Keratinocyte (primary cell): ENCODE measurements around the gene ERLEC1. TPM values are rescaled to one million over a fixed set of nuclear protein-coding genes. Genes with fewer than 3 reads are reported as not detected.

ENCODE experiments used
- DNase-seq: peaks from one replicate; pipeline ENCODE4 v3.0.0-alpha.2; 2011; ENCODE audit warnings: low read depth, missing footprints, low spot score
- FAIRE-seq: peaks from 2 replicates; lab custom pipeline; 2011; peaks lifted over from hg19 to GRCh38; lab: Jason Lieb, UNC
- H2AFZ ChIP-seq: 2 replicates; pipeline ENCODE4 v1.6.0; 2012; ENCODE audit warnings: low read length, control low read depth, inconsistent platforms; ENCODE audit not compliant: control insufficient read depth
- H3K27ac ChIP-seq: 2 replicates; pipeline ENCODE4 v1.5.1; 2011; ENCODE audit warnings: low read length; ENCODE audit not compliant: control insufficient read depth, insufficient read depth
- H3K27me3 ChIP-seq: 3 replicates; pipeline ENCODE4 v1.6.0; 2011; ENCODE audit warnings: low read length; ENCODE audit not compliant: control insufficient read depth, insufficient read depth; ENCODE audit errors: extremely low read depth
- H3K36me3 ChIP-seq, 2 experiments: 2 replicates in 1 of 2; 3 replicates in 1 of 2; pipeline ENCODE4 v1.5.1; 2011; ENCODE audit warnings: low read length in 2 of 2, mild to moderate bottlenecking in 1 of 2; ENCODE audit not compliant: control insufficient read depth in 2 of 2, insufficient read depth in 2 of 2; ENCODE audit errors: extremely low read depth in 1 of 2
- H3K4me1 ChIP-seq: 3 replicates; pipeline ENCODE4 v1.5.1; 2011; ENCODE audit warnings: low read length; ENCODE audit not compliant: control insufficient read depth, insufficient read depth; ENCODE audit errors: extremely low read depth
- H3K4me2 ChIP-seq: 3 replicates; pipeline ENCODE4 v1.6.0; 2011; ENCODE audit warnings: low read depth, low read length; ENCODE audit not compliant: control insufficient read depth, insufficient read depth; ENCODE audit errors: extremely low read depth
- H3K4me3 ChIP-seq, 3 experiments: fragments of 200-600 bp in 1 of 3; sonication (generic) in 1 of 3; 2 replicates in 2 of 3; 3 replicates in 1 of 3; pipeline ENCODE4 v1.5.1; 2011 to 2016; ENCODE audit warnings: low read length in 3 of 3, mild to moderate bottlenecking in 3 of 3, control low read depth in 2 of 3, inconsistent platforms in 1 of 3, low read depth in 1 of 3, mixed read lengths in 1 of 3, mixed run types in 1 of 3, moderate library complexity in 1 of 3; ENCODE audit not compliant: control insufficient read depth in 2 of 3, insufficient read depth in 2 of 3; ENCODE audit errors: extremely low read depth in 1 of 3
- H3K79me2 ChIP-seq: 2 replicates; pipeline ENCODE4 v1.6.0; 2012; ENCODE audit warnings: low read length; ENCODE audit not compliant: control insufficient read depth, insufficient read depth
- H3K9ac ChIP-seq: 3 replicates; pipeline ENCODE4 v1.6.0; 2011; ENCODE audit warnings: low read length; ENCODE audit not compliant: control insufficient read depth, insufficient read depth; ENCODE audit errors: extremely low read depth
- H3K9me1 ChIP-seq: 3 replicates; pipeline ENCODE4 v1.6.0; 2011; ENCODE audit warnings: low read length; ENCODE audit not compliant: control insufficient read depth, insufficient read depth; ENCODE audit errors: extremely low read depth
- H3K9me3 ChIP-seq: 2 replicates; pipeline ENCODE4 v1.5.1; 2012; ENCODE audit warnings: low read depth, low read length; ENCODE audit not compliant: control insufficient read depth
- H4K20me1 ChIP-seq: 3 replicates; pipeline ENCODE4 v1.6.0; 2011; ENCODE audit warnings: low read length; ENCODE audit not compliant: control insufficient read depth, insufficient read depth; ENCODE audit errors: extremely low read depth
- CTCF ChIP-seq, 3 experiments: IDR thresholded peaks in 1 of 3; conservative IDR thresholded peaks in 1 of 3; optimal IDR thresholded peaks in 1 of 3; 2 replicates in 2 of 3; 3 replicates in 1 of 3; pipeline versions ENCODE3 to v1.5.1; 2011; ENCODE audit warnings: low read length in 3 of 3, mild to moderate bottlenecking in 3 of 3, moderate library complexity in 2 of 3, control low read depth in 1 of 3, inconsistent platforms in 1 of 3; ENCODE audit not compliant: insufficient read depth in 2 of 3; ENCODE audit errors: extremely low read depth in 1 of 3
- EZH2 ChIP-seq: IDR thresholded peaks from one replicate; pipeline ENCODE4 v1.6.1; 2012; ENCODE audit warnings: inconsistent platforms, mild to moderate bottlenecking, low read length, moderate library complexity
- dilution Hi-C: fragments of 300-500 bp; cut with MboI; formaldehyde crosslinking; loops from one replicate; pipeline ENCODE4 v1.7.0; 2020; ENCODE audit warnings: low sequenced_read_pairs; ENCODE audit not compliant: extremely low pct_ligation_motif_present
- polyA plus RNA-seq, 5 experiments: library from polyadenylated mRNA; depleted of rRNA in 3 of 5; stranded (reverse) in 3 of 5; stranded (forward) in 1 of 5; unstranded in 1 of 5; fragments of >200 nt; gene quantifications; 1 replicate in 1 of 5; 2 replicates in 3 of 5; 3 replicates in 1 of 5; pipeline versions ENCODE4 v1.2.1 to v1.2.3, GENCODE V29; 2011 to 2012; ENCODE audit warnings: missing spikeins in 2 of 5, low read depth in 1 of 5, low replicate concordance in 1 of 5

ERLEC1 gene
- polyA plus RNA-seq, 1 donor (not counting 4 experiments of a cell fraction or from before 2014, with no cell fraction given) = 35.6 TPM

- Histone ChIP-seq H3K9me3 (no peaks in the 10 kb centered on the region), H4K20me1 (no peaks in the 10 kb centered on the region), H2AFZ (no peak overlapping the region), H3K4me2 (no peak overlapping the region), H3K4me1 (no peaks in the 10 kb centered on the region), H3K27ac (no peak overlapping the region), H3K4me3 (no peak overlapping the region), H3K27me3 (no peaks in the 10 kb centered on the region), H3K9me1 (no peaks in the 10 kb centered on the region), H3K9ac (no peak overlapping the region), H3K79me2 (no peaks in the 10 kb centered on the region), H3K36me3 (peaks cover 3 to 17% of the 10 kb centered on the region in 2 experiments)
- DNase-seq = no peak
- no peak for FAIRE-seq
- dilution Hi-C loops = no loop called here
- TF ChIP-seq EZH2 (no peak), CTCF (optimal IDR thresholded peaks at IDR 0.05 in 1 of 3, IDR thresholded peaks at IDR 0.05 in 1 of 3, conservative IDR thresholded peaks at IDR 0.05 in 1 of 3; ENCODE audit: extremely low read depth in 1 of 3, insufficient read depth in 2 of 3, low read length in 3 of 3) (no peak)
Observed at GRCh38 chr2:53811601-53812000, 24.8 kb downstream of the ERLEC1 start.

- DNase-seq (no peak), FAIRE-seq (no peak)
- dilution Hi-C loops = no loop called here
- no peaks in the 10 kb centered on the region for H4K20me1 ChIP-seq
- H3K9me1 ChIP-seq = no peaks in the 10 kb centered on the region
- H3K36me3 ChIP-seq = peaks cover 0 to 13% of the 10 kb centered on the region in 2 experiments
- no peak overlapping the region for H2AFZ ChIP-seq
- H3K27ac ChIP-seq = no peak overlapping the region
- no peaks in the 10 kb centered on the region for H3K9me3 ChIP-seq
- no peaks in the 10 kb centered on the region for H3K79me2 ChIP-seq
- no peaks in the 10 kb centered on the region for H3K27me3 ChIP-seq
- no peaks in the 10 kb centered on the region for H3K4me1 ChIP-seq
- no peak overlapping the region for H3K9ac ChIP-seq
- no peak for TF ChIP-seq EZH2
- no peak for TF ChIP-seq CTCF (optimal IDR thresholded peaks at IDR 0.05 in 1 of 3, IDR thresholded peaks at IDR 0.05 in 1 of 3, conservative IDR thresholded peaks at IDR 0.05 in 1 of 3; ENCODE audit: extremely low read depth in 1 of 3, insufficient read depth in 2 of 3, low read length in 3 of 3)
- no peak overlapping the region for H3K4me2 ChIP-seq
- no peak overlapping the region for H3K4me3 ChIP-seq
Observed at GRCh38 chr2:53813151-53813550, 26.3 kb downstream of the ERLEC1 start.
